Measurements from ENCODE around the gene PIGS.

PIGS gene

GRCh38 chr17:28597606-28598383, 26.5 kb upstream of the PIGS start:
- H3K27ac ChIP-seq, result peak overlapping the region; percentile 84
- TF ChIP-seq, protein P1, sequence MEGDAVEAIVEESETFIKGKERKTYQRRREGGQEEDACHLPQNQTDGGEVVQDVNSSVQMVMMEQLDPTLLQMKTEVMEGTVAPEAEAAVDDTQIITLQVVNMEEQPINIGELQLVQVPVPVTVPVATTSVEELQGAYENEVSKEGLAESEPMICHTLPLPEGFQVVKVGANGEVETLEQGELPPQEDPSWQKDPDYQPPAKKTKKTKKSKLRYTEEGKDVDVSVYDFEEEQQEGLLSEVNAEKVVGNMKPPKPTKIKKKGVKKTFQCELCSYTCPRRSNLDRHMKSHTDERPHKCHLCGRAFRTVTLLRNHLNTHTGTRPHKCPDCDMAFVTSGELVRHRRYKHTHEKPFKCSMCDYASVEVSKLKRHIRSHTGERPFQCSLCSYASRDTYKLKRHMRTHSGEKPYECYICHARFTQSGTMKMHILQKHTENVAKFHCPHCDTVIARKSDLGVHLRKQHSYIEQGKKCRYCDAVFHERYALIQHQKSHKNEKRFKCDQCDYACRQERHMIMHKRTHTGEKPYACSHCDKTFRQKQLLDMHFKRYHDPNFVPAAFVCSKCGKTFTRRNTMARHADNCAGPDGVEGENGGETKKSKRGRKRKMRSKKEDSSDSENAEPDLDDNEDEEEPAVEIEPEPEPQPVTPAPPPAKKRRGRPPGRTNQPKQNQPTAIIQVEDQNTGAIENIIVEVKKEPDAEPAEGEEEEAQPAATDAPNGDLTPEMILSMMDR (conservative IDR thresholded peaks at IDR 0.05), result no peak
- no peak for TF ChIP-seq ZFX (IDR thresholded peaks at IDR 0.05)

- no peak overlapping the region for H3K27ac ChIP-seq
- TF ChIP-seq, protein P1 (conservative IDR thresholded peaks at IDR 0.05), result no peak
- TF ChIP-seq ZFX (IDR thresholded peaks at IDR 0.05), result no peak
Observed at GRCh38 chr17:28592260-28592659, 20.9 kb upstream of the PIGS start.

DNA sequence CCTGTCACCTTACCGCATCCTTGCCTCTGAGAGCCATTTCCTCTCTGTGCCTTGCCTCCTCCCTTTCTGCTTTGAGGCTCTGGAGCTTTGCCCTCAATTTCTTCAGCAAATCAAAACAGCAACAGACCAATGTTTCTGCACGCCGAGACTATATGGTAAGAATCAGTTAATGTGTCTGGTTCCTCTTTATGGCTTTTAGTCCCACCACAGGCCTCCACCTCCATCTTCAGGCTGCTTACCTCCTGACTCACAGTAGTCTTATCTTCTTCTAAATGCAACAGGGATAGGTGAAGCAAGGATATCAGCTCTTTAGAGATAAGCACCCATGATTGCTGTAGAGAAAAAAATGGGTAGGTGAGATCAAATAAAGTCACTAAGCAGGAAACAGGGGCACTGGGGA, 14.5 kb upstream of the PIGS start:
- H3K27ac ChIP-seq, result no peak overlapping the region
- TF ChIP-seq, protein P1 (conservative IDR thresholded peaks at IDR 0.05), result no peak
- no peak for TF ChIP-seq ZFX (IDR thresholded peaks at IDR 0.05)

DNA sequence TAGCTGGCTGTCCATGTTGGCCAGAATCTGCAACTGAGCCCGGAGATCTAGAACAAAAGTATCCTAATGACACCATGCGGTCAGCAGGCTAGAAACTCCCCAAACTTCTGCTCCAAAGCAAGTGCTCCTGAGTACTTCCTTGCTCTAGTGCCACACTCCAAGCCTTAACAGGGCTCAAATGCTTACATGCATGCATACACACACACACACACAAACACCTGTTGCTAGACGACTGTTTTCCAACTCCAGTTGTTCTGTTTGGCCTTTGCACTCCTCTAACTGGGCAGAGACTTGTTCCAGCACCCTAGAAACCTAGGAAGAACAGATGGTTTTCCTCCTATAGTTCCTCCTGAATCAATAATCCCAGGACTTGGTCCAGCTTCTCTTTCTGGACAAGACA, 13.1 kb upstream of the PIGS start:
- no peak overlapping the region for H3K27ac ChIP-seq
- TF ChIP-seq, protein P1 (conservative IDR thresholded peaks at IDR 0.05), result no peak
- TF ChIP-seq ZFX (IDR thresholded peaks at IDR 0.05), result no peak

GRCh38 chr17:28582513-28582912, 11.2 kb upstream of the PIGS start:
- H3K27ac ChIP-seq, result no peak overlapping the region
- no peak for TF ChIP-seq ZFX (IDR thresholded peaks at IDR 0.05)
- TF ChIP-seq, protein P1 (conservative IDR thresholded peaks at IDR 0.05), result no peak

- TF ChIP-seq, protein P1 (conservative IDR thresholded peaks at IDR 0.05), result no peak
- TF ChIP-seq ZFX (IDR thresholded peaks at IDR 0.05), result no peak
- H3K27ac ChIP-seq, result no peak overlapping the region
Observed at GRCh38 chr17:28580959-28581358, 9.6 kb upstream of the PIGS start.

- H3K27ac ChIP-seq, result no peak overlapping the region
Observed at GRCh38 chr17:28579526-28579925, 8.2 kb upstream of the PIGS start.

More at GRCh38 chr17:28579526-28579925, 8.2 kb upstream of the PIGS start:
- TF ChIP-seq, protein P1 (conservative IDR thresholded peaks at IDR 0.05), result no peak
- no peak for TF ChIP-seq ZFX (IDR thresholded peaks at IDR 0.05)

Measured in C4-2B (cell line).